ENCODE data around the gene A4GALT. TPM values are rescaled to one million over a fixed set of nuclear protein-coding genes. Genes with fewer than 3 reads are reported as not detected.

A4GALT gene, protein sequence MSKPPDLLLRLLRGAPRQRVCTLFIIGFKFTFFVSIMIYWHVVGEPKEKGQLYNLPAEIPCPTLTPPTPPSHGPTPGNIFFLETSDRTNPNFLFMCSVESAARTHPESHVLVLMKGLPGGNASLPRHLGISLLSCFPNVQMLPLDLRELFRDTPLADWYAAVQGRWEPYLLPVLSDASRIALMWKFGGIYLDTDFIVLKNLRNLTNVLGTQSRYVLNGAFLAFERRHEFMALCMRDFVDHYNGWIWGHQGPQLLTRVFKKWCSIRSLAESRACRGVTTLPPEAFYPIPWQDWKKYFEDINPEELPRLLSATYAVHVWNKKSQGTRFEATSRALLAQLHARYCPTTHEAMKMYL
- total RNA-seq: 8.5 and 24.5 TPM in 2 replicates

DNA sequence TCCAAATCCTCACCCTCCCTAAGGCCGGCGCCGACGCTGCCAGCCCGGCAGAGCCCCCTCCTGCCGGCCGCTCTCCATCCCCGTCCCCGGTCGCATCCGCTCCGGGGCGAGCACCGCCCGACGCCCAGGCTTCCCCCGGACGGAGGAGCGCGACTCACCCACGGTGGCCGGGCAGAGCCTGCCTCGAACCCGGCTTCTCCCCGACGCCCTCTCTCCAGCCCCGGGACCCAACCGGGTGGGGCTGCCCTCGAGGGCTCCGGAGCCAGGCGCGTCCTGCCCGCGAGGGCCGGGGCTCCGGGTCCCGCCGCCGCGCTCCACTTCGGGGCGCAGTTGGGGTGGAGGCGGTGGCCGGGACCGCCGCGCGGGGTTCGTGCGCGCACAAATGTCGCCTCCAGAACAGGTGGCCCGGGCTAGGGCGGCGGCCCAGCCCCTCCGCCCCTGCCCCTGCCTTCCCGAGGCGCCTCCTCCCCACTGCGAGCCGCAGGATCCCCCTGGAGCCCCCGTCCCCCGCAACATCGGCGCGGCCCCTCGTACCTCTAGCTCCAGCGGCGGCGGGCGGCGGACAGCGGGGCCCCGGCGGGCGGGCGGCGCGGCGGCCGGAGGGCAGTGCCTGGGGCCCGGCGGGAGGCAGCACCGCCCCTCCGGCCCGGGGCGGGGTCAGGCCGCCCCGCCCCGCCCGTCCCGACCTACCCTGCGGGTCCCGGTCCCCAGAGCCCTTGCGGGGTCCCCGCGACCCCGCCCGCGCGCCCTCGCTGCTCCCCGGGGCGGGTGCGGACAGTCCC lies at the start of gene A4GALT:
Gene A4GALT (minus strand): TSS at position 608 of the 782 bp plus-strand sequence. CDS start 26,919 bp downstream, outside the sequence.

DNA sequence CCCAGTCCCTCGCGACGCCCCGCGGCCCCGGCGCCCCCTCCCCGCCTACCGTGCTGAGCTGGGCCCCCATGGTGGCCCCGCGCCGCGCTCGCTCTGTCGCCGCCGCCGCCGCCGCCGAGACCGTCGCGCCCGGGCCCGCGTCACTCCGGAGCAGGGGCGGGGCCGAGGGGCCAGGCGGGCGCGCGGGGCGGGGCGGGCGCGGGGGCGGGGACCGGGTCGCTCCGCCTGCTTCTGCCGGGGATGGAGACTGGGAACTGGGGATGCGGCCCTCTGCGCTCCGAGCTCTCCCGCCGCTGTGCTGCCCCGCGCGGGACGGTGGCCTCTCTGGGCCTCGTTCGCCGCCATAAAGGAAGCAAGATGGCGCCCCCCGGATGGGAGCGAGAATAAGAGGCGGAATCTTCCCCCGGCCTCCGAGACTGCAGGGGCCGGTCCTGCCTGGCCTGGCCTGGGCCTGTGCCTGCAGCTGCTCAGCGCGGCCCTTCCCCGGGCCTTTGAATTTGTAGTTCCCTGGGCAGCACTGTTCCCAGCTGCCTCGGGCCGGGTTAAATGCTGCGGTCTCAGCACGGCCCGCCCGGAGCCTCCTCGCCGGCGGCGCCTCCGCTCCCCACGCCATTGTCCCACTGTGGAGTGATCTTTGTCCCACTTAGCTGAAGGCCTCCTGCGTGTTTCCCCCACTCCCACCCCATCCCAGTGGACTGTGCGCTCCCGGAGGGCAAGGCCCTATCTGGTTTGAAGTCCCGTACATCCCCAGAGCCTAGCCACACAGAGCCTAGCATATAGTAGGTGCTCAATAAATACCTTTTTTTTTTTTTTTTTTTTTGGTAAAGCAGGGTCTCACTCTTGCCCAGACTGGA lies 71.2 kb downstream of the A4GALT start, which contains the start of gene CYB5R3:
Gene CYB5R3 (minus strand): TSS at position 147 of the 854 bp plus-strand sequence. CDS start 77 bp downstream, at position 70.

Other genes with a start within 250 kb of the A4GALT start
- 39.2 and 44.5 TPM in 2 replicates for gene RRP7A, start 201.1 kb downstream of the A4GALT start, total RNA-seq
- gene SERHL2, start 166.9 kb downstream of the A4GALT start, total RNA-seq: 1.3 and 1.4 TPM in 2 replicates
- gene POLDIP3, start 106.0 kb downstream of the A4GALT start, total RNA-seq: 26.1 and 31.4 TPM in 2 replicates
- 0.45 and 1.0 TPM in 2 replicates for gene ATP5MGL, start 80.3 kb downstream of the A4GALT start, total RNA-seq
- gene CYB5R3, start 71.5 kb downstream of the A4GALT start, total RNA-seq: 29.7 and 63.5 TPM in 2 replicates
- 47.6 and 65.0 TPM in 2 replicates for gene ARFGAP3, start 136.4 kb upstream of the A4GALT start, total RNA-seq